GM15510 (cell line): Measurements from ENCODE around the gene DEPDC4.

Source experiments
- POLR2A ChIP-seq: IDR thresholded peaks from 3 replicates; pipeline ENCODE4 v1.6.1; 2011; ENCODE audit warnings: borderline replicate concordance; ENCODE audit not compliant: insufficient read length; ENCODE audit errors: extremely low read depth

The DEPDC4 gene

GRCh38 chr12:100197486-100197885 lies 69.4 kb downstream of the DEPDC4 start:
- TF ChIP-seq POLR2A = no peak

- no peak for TF ChIP-seq POLR2A
Observed at GRCh38 chr12:100193085-100193484, 73.8 kb downstream of the DEPDC4 start.
